ENCODE measurements around the gene RELL1. TPM values are rescaled to one million over a fixed set of nuclear protein-coding genes. Genes with fewer than 3 reads are reported as not detected.
A peak's percentile ranks its signal among the peaks of the same experiment; 100 is the strongest.

Gene RELL1
- total RNA-seq (ENCODE audit: unreplicated experiment): 36.6 TPM
- long read RNA-seq, partial matches to known transcripts: 2 of 17 reads
- long read RNA-seq, other reads (novel, unspliced or antisense): 12 of 17 reads

GRCh38 chr4:37686373-37687193 lies at the start of gene RELL1:
TSS of gene RELL1 (minus strand) at chr4:37686376. CDS start at chr4:37686287, 89 bp downstream.
- H3K4me3 Mint-ChIP-seq (ENCODE audit: unreplicated experiment): peak within 1 kb of the TSS; percentile 92
- peak within 1 kb of the TSS; percentile 91 for H3K27ac Mint-ChIP-seq (ENCODE audit: unreplicated experiment)
- peaks cover 17% of the 10 kb centered on the region for H3K4me1 Mint-ChIP-seq (ENCODE audit: unreplicated experiment)

GRCh38 chr4:37735578-37735977 lies 49.4 kb upstream of the RELL1 start:
- no peak overlapping the region for H3K27ac Mint-ChIP-seq (ENCODE audit: unreplicated experiment)
- DNase-seq (ENCODE audit: low spot score): no peak
- H3K36me3 Mint-ChIP-seq (ENCODE audit: low read depth, unreplicated experiment): no peaks in the 10 kb centered on the region
- no peaks in the 10 kb centered on the region for H3K27me3 Mint-ChIP-seq (ENCODE audit: unreplicated experiment)
- H3K4me3 Mint-ChIP-seq (ENCODE audit: unreplicated experiment): no peak overlapping the region
- H3K4me1 Mint-ChIP-seq (ENCODE audit: unreplicated experiment): no peaks in the 10 kb centered on the region
- no peaks in the 10 kb centered on the region for H3K9me3 Mint-ChIP-seq (ENCODE audit: unreplicated experiment)
- no peak for TF ChIP-seq CTCF (IDR thresholded peaks at IDR 0.05; ENCODE audit: unreplicated experiment)

More at GRCh38 chr4:37686373-37687193, at the start of gene RELL1:
- Mint-ChIP-seq H3K9me3 (ENCODE audit: unreplicated experiment) (no peaks in the 10 kb centered on the region), H3K27me3 (ENCODE audit: unreplicated experiment) (peaks cover 9% of the 10 kb centered on the region), H3K36me3 (ENCODE audit: low read depth, unreplicated experiment) (no peaks in the 10 kb centered on the region)
- DNase-seq (ENCODE audit: low spot score): peak; percentile 99
- TF ChIP-seq CTCF (IDR thresholded peaks at IDR 0.05; ENCODE audit: unreplicated experiment): no peak

- Mint-ChIP-seq H3K4me1 (ENCODE audit: unreplicated experiment) (no peaks in the 10 kb centered on the region), H3K27me3 (ENCODE audit: unreplicated experiment) (no peaks in the 10 kb centered on the region), H3K36me3 (ENCODE audit: low read depth, unreplicated experiment) (no peaks in the 10 kb centered on the region), H3K27ac (ENCODE audit: unreplicated experiment) (no peak overlapping the region), H3K9me3 (ENCODE audit: unreplicated experiment) (no peaks in the 10 kb centered on the region), H3K4me3 (ENCODE audit: unreplicated experiment) (no peak overlapping the region)
- no peak for TF ChIP-seq CTCF (IDR thresholded peaks at IDR 0.05; ENCODE audit: unreplicated experiment)
- DNase-seq (ENCODE audit: low spot score): no peak
Measured at GRCh38 chr4:37734989-37735388, 48.8 kb upstream of the RELL1 start.

GRCh38 chr4:37733240-37733867 lies 47.2 kb upstream of the RELL1 start:
- TF ChIP-seq CTCF (IDR thresholded peaks at IDR 0.05; ENCODE audit: unreplicated experiment): no peak
- Mint-ChIP-seq H3K9me3 (ENCODE audit: unreplicated experiment) (no peaks in the 10 kb centered on the region), H3K4me1 (ENCODE audit: unreplicated experiment) (peaks cover 2% of the 10 kb centered on the region), H3K4me3 (ENCODE audit: unreplicated experiment) (no peak overlapping the region), H3K27ac (ENCODE audit: unreplicated experiment) (no peak overlapping the region), H3K27me3 (ENCODE audit: unreplicated experiment) (no peaks in the 10 kb centered on the region), H3K36me3 (ENCODE audit: low read depth, unreplicated experiment) (no peaks in the 10 kb centered on the region)
- no peak for DNase-seq (ENCODE audit: low spot score)
